ENCODE measurements around the gene KCNJ15.

KCNJ15 gene

DNA sequence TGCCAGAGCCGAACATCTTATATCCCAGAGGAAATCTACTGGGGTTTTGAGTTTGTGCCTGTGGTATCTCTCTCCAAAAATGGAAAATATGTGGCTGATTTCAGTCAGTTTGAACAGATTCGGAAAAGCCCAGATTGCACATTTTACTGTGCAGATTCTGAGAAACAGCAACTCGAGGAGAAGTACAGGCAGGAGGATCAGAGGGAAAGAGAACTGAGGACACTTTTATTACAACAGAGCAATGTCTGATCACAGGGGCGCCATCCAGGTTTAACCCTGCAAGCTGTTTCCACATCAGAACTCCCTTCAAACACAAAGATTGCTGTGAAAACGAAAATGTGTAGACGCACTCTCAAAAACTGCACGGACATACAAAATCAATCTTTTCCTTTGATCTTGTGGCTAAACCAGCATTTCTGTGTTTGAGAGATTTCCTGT, 43.4 kb downstream of the KCNJ15 start:
- DNase-seq: no peak

DNA sequence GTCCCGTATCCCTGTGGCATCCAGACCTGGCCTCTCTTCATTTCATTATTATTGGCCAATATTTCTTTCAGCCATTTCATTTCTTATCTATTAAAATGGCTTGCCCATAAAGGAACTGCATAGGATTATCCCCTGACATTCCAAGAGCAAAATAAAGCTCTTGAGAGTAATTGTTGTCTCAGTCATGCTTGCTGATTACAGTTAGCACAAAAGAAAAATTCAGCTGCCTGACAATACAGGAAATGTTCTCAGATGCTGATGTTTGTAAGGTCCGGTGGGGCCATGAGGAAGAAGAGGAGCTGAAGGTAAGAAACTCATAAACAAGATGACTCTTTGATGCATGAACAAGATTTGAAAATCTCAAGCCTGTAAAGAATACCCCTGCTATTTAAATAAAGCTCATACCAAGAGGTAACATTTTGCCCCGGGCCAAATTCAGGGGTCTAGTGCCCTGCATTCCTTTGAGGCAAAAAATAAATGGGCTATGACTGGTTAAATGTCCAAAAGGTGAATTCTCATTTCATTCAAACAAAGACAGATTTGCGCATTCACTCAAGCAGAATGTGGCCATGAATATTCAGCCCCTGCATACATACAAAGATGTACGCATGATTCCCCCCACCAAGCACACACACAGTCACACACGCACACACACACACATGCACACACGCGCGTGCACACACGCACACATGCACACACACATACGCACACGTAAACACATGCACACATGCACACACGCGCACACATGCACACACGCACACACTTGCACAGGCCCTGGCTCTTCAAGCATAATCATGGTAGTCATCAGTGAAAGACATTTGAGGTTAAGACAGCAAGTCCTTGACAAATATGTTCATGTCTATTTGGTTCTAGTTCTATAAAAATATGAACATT, 44.8 kb downstream of the KCNJ15 start:
- no peak for DNase-seq

DNA sequence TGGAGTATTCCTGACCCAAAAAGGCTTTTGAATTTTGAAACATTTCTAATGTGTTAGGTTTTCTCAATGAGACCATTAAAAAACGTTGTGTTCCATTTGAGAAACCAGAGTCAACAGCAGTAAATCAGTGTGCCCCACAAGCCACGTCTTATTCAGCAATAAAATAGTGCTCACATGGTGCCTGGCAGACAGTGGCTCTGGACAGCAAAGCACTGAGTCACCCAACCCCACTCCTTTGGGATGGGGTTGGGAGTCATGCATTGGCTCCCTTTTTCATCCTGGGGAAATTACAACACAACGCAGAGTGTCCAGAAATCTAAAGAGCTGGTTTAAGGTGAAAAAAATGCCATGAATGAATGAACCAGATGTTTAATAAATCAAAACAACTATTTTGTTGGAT, 46.5 kb downstream of the KCNJ15 start:
- no peak for DNase-seq

- no peak for DNase-seq
These were observed 49.8 kb downstream of the KCNJ15 start for GRCh38 chr21:38306433-38307141.

DNA sequence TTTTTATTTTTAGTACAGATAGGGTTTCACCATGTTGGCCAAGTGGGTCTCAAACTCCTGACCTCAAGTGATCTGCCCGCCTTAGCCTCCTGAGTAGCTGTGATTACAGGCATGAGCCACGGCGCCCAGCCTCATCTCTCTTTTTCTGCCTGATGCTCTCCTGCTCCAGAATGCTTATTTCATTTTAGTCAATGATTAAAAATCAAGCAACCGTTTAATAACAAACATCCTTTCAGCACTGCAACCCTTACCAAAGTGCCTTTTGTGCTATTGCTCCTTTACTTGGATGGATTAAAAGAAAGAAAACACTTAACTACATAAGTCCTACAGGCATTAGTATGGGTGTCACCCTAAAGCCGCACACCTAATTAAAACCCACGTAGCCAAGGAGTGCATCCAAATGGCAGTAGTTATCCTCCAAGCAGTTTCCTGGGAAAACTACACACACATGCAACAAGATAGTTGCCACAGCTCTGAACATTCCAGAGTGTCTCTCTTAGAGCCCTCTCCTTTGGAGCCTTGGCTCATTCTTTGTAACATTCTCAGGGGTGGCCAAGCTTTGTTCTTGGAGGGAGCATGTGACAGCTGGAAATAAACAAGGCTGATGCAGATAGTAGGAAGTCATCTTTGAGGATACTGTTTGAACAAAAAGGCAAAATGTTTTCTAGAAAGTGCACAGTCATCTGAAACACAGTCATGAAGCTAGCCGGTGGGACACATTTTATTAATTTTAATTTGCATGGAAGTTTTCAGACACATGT, 51.2 kb downstream of the KCNJ15 start:
- no peak for DNase-seq

- no peak for DNase-seq
These were observed 51.8 kb downstream of the KCNJ15 start for GRCh38 chr21:38308532-38309119.

- DNase-seq: no peak
These were observed 54.1 kb downstream of the KCNJ15 start for GRCh38 chr21:38310646-38311485.

DNA sequence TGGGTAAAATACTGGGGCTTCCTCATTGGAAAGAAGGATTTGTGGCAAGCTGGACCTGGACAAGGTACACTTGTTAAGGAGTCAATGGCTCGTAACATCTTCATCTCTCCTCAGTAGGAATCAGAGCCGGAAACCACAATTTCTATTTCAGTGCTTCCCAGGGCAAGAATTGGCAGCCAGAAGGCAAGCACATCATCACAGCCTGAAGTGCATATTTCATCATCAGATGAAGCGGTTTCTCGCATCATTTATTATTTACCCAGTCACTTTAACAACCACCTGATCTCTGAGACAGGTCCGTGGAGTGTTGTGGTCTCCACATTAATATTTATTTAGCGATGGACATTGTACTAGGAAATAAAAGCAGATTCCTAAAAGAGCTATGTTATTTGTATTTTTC, 55.0 kb downstream of the KCNJ15 start:
- DNase-seq: no peak

- DNase-seq: no peak
These were observed 56.0 kb downstream of the KCNJ15 start for GRCh38 chr21:38312822-38313221.

- no peak for DNase-seq
These were observed 57.8 kb downstream of the KCNJ15 start for GRCh38 chr21:38314558-38314957.

GRCh38 chr21:38315122-38315521, 58.3 kb downstream of the KCNJ15 start:
- DNase-seq: no peak

GRCh38 chr21:38319781-38320180, 63.0 kb downstream of the KCNJ15 start:
- DNase-seq: no peak

- DNase-seq: no peak
These were observed 64.8 kb downstream of the KCNJ15 start for GRCh38 chr21:38321568-38321967.

- DNase-seq: no peak
These were observed 65.6 kb downstream of the KCNJ15 start for GRCh38 chr21:38322311-38322950.

GRCh38 chr21:38323721-38324531, 67.1 kb downstream of the KCNJ15 start:
- no peak for DNase-seq

- no peak for DNase-seq
These were observed 68.4 kb downstream of the KCNJ15 start for GRCh38 chr21:38325216-38325615.

DNA sequence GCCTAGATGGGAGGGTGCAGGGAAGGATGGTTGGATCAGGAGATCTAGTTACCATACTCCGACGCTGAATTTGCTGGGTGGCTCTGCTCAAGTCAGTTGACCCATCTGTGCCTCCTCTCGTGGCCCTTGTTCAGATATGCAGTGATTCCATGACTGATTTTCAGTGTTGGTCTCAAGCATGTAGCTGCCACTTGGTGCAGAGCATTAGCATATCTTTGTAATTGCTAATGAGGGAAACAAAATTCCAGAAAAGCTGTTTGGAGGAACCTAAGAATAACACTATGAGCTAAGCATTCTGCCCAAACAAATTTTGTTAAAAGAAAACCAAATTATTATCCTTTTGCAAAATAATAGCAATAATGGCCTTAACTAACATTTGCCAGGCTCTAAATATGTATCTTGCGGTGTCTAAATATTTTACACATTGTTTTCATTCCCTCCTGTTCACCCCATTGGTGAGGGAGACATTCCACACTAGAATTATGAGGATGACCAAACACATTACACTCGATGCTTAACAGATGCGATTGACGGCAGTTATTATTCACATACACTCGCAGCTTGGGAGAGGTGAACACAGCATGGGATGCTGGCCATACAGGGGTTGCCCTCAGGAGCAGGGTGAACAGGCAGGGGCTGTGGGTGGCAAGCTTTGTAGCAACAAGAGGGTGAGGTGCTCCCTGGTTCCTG, 69.1 kb downstream of the KCNJ15 start:
- DNase-seq: no peak

DNA sequence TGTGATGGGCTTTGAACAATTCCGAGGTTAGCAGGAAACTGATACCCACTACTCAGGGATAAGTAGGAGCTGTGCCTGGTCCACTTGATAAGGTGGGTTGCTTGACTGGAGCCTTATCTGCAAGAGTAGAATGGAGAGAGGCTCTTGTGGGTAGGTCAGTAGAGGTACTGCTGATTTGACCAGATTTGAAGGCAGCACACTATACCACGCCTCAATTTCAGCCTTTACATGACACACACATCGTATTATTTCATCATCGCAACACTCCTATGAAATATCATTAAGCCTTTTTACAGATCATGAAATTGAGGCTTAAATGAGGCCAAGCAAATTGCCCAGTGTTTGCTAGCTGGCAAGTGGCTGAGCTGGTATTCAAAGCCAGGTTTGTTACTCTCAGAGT, 69.6 kb downstream of the KCNJ15 start:
- no peak for DNase-seq

GRCh38 chr21:38326899-38327298, 70.1 kb downstream of the KCNJ15 start:
- DNase-seq: no peak

DNA sequence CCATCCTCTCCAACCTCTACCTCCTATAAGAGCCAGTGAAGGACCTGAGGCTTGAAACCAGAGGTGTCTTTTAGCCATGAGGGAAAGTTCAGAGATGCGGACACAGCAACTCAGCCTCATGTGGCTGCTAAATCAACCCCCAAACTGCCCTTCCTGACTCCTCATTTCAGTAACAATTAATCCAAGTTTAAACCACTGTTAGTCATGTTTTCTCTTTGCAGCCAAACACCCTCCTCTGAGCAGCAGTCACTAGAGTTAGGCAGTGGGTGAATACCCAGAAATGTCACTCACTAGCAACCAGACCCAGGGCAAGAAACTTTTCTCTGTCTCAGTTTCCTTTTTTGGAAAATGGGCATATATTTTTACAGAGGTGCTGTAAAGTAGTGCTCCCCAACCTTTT, 71.2 kb downstream of the KCNJ15 start:
- no peak for DNase-seq
